Measurements from ENCODE around the gene EPS8.

GRCh38 chr12:15779925-15780324, 9.3 kb downstream of the EPS8 start:
- TF ChIP-seq POLR2AphosphoS5 (IDR thresholded peaks at IDR 0.05) (no peak), CTCF (IDR thresholded peaks at IDR 0.05) (no peak)

All from gastroesophageal sphincter (tissue), 3 donors.